GM12878 (cell line): ENCODE data around the gene JADE1.

ENCODE experiments used
- CREB1 ChIP-seq: IDR thresholded peaks from 2 replicates; pipeline ENCODE4 v1.6.1; 2012; ENCODE audit warnings: low read depth, mild to moderate bottlenecking, inconsistent platforms
- PBX3 ChIP-seq: IDR thresholded peaks from 2 replicates; pipeline ENCODE4 v1.6.1; 2011; ENCODE audit warnings: mild to moderate bottlenecking, low read depth, low read length, moderate library complexity; ENCODE audit not compliant: insufficient replicate concordance

GRCh38 chr4:128861856-128862518, 52.5 kb downstream of the JADE1 start:
- TF ChIP-seq CREB1 (no peak), PBX3 (no peak)
